Stimulated activated CD4-positive, alpha-beta T cell treated with anti-CD3 and anti-CD28 coated beads, TNF-alpha, amount 100 ng/mL, for 48 hours (primary cell): ENCODE results near the gene EME2.

Source experiments
- DNase-seq, 3 donors: peaks; one replicate each; pipeline ENCODE4 v3.0.0-alpha.2; 2020; ENCODE audit warnings: low read depth in 3 of 3

The EME2 gene

DNA sequence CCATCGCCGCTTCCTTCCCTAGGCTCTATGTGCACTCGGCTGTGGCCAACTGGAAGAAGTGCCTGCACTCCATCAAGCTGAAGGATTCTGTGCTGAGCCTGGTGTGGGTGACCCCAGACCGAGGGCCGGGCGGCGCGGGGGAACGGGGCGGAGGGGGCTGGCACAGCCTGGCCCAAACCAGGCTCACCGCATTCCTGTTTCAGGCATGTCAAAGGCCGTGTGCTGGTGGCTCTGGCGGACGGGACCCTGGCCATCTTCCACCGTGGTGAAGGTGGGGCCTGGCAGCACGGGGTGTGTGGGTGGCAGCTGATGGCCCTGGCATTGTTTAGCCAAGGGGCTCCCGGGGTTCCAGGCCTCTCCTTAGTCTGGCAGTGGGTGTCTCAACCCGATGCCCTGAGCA is 5.9 kb upstream of the EME2 start:
- DNase-seq, result no peak

DNA sequence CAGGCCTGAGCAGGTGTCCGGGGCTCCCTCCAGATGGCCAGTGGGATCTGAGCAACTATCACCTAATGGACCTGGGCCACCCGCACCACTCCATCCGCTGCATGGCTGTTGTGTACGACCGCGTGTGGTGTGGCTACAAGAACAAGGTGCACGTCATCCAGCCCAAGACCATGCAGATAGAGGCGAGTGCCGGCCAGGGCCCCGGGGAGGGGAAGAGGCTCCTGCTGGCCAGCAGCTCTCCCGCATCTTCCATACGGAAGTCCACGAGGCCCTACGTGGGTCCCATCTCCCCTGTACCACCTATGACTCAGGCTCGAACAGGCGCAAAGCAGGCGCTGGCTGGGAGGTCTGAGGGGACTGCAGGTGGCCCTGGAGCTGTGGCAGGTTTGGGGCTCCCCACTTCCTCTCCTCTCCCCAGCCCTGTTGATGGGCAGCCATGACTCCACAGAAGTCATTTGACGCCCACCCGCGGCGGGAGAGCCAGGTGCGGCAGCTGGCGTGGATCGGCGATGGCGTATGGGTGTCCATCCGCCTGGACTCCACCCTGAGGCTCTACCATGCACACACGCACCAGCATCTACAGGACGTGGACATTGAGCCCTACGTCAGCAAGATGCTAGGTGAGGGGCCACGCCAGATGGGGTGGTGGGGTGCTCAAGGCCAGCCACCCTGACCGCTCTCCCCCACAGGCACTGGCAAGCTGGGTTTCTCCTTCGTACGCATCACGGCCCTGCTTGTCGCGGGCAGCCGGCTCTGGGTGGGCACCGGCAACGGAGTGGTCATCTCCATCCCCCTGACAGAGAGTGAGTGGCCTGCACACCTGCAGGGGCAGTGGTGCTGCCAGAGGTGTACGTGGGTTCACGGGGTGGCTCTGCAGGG is 5.3 kb upstream of the EME2 start:
- DNase-seq, result no peak

DNA sequence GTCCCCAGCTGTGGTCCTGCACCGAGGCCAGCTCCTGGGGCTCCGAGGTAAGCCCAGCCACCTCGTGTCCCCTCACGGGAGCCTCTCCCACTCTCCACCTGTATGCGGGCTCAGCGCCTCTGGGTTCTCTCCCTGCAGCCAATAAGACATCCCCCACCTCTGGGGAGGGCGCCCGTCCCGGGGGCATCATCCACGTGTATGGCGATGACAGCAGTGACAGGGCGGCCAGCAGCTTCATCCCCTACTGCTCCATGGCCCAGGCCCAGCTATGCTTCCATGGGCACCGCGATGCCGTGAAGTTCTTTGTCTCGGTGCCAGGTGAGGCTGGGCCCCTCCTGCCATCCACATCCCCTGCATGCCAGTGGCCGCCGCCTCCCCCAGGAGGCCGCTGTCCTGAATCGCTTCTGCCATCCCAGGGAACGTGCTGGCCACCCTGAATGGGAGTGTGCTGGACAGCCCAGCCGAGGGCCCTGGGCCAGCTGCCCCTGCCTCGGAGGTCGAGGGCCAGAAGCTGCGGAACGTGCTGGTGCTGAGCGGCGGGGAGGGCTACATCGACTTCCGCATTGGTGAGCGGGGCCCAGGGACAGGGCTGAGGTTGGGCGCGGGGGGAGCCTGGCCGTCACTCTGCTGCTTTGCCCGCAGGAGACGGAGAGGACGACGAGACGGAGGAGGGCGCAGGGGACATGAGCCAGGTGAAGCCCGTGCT is 4.4 kb upstream of the EME2 start:
- DNase-seq, result no peak

DNA sequence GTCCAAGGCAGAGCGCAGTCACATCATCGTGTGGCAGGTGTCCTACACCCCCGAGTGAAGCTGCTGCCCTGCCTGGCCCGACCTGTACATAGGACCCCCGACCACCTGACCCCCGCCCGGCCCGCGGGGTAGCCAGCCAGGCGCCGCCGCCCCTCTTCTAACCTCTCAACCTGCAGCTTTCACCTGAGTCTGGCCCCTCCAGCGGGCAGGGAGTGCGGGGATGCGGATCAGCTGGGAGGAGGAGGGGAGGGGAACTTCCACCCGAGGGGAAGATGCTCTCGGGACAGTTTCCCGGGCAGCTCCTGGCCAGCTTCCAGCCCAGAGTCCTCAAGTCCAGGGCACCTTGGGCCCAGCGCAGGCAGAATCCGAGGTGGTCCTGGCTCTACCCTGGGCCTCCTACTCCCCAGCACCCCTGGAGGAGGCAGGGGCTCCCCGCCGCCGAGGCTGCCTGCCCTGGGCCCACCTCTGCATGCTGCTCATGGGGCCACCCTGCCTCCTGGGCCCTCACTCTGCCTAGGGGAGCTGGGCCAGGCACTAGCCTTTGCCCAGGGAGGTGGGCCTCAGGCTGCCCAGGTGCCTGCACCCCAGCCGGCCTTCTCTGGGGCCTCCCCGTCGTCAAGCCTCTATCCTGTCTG is 3.7 kb upstream of the EME2 start:
- DNase-seq, result no peak

DNA sequence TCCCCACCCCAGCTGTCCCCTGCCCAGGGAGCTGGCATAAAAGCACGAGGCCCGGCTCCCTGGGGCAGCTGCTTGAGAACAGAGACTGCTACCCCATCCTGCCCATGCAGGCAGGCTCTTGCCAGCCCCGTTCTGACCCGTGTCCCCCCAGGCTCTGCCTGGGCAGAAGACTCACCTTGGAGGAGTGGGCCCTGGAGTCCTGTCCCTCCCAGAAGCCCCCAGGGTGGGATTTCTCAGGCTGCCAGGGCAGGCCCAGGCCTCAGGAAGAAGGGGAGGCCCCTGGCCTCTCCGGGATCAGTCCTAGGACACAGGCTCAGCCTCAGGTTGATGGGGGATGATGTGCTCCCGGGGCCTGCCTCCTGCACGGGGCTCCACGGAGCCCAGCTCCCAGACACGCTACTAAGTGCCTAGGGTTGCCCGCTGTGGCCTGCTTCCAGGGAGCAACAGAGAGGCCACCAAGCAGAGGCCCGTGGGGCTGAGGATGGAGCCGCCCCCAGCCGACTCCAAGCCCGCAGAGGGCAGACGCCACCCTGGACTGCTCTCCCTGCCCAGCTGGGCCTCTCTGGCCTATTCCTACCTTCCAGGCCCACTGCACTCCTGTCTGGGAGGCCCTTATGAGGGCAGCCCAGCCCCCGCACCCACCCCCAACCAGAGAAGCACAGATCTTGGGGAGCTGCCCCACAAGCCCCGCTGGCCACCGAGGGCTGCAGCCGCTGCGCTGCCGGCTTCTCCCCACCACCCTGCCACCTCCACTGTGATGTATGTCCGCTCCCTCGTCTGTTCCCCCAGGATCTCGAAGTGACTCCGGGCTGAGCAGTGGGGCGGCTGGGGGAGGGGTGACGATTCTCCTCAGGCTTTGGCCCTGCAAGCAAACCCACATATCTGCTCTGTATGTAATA is 3.0 kb upstream of the EME2 start:
- DNase-seq, result no peak

DNA sequence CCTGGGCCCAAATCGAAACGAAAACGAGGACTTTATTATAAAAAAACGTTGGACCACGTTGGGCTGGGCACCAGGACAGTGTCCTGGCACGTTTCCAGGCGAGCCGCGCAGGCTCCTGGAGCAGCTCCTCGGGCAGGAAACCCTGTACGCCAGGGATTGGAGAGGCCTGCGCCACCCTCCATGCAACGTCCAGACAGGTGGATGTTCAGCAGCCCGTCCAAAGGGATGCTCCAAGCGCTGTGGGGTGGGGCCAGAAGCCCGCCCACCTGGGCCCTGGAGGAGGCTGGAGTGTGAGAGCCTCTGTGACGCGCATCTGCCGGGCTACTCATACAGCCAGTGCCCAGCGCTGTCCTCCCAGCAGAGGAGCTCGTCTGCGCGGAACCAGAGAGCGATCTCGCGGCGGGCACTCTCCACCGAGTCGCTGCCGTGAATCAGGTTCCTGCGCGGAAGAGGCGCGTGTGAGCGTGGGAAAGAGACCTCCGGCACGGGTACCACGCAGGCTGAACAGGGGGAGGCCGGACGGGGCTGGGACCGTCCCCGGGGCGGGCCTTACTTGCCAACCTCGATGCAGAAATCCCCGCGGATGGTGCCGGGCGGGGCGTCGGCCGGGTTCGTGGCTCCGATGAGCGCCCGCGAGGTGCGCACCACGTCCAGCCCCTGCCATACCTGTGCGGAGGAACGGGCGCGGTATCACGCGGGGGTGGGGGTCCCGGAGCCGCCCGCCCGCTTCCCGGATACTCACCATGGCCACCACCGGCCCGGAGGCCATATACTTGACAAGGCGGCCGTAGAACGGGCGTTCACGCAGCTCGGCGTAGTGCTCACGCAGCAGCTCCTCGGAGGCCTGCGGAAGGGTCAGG is 2.1 kb upstream of the EME2 start:
- DNase-seq, result peak in 2 of 3 donors; percentile 26 to 44

DNA sequence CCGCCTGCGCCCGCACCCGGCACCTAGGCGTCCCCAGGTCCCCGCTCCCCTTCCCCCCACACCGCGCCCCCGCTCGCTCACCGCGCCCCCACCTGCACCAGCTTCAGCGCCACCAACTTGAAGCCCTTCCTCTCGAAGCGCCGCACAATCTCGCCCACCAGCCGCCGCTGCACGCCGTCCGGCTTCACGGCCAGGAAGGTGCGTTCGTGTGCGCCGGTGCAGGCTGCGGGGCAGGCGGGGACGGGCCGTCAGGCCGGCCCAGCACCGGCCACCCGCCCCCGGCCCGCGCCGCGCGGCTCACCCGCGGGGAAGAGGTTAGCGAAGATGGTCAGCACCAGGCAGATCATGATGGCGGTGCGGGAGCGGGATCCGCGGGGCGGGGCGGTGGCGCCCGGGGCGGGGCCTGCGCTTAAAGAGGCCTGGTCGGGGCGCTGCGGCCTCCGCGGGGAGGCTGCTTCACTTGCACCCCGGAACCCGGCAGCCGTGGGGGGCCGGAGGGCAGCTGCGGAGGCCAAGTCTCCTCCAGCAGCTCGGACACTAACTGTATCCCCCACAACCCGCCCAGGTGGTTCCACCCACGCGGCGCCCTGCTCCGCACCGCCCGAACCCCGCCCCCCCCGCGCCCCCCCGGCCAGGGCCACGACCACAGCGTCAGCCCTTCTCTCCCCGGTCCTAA is 1.3 kb upstream of the EME2 start, which contains the start of gene NME3:
TSS of gene NME3 (minus strand) at position 356 of the 676 bp plus-strand sequence. CDS start at position 347, 9 bp downstream.
- DNase-seq, result peak; percentile 57 to 81 (median 64)

DNA sequence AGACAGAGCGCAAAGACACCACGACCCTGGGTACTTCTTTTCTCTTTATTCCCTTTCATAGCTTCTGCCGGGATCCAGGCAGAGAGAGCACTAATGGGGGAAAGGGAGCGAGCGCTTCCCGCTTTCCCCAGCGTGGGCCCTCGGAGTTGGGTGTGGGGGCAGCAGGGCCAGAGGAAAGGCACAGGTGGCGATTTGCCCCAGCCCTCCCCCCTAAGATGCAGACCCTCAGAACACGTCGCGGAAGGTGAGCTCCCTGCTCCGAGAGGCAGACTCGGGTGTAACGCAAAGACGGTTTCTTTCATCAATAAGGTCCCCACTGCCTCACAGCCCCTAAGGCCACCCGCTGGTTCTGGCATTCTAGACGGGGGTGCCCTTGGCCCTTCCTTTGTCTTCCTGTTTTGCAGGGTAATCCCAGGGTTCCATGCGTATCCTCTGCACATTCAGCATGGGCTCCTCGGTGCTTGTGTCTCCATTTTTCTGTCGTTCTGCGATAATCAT is 697 bp upstream of the EME2 start:
- no peak for DNase-seq

DNA sequence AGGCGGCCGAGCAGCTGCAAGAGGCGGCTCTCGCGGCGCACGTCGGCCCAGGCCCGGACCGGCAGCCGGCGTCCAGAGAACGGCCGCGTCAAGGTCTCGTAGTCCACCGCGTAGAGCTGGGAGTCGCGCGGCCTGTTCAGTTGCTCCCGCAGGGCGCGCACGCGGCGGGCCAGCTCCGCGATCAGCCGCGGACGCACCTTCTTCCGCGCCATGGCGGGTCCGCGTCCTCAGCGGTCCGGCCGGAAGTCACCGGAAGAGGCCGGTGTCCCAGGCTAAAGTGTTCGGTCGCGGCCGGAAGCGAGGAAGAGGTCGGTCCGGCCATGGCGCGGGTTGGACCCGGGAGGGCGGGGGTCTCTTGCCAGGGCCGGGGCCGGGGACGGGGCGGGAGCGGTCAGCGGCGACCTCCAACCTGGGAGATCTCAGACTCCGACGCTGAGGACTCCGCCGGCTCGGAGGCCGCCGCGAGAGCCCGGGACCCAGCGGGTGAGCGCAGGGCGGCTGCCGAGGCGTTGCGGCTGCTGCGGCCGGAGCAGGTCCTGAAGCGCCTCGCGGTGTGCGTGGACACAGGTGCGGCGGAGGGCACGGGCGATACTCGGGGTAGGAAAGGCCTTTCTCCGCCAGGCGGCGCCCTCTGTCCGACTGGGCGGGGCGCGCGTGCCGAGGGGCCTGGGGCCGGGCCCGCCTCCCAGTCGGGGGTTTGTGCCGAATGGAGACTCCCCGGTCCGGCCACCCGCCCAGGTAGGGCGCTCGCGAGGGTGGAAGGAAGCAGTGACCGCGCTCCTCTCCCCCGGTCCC is 495 bp downstream of the EME2 start, which contains the start of gene MRPS34:
TSS of gene MRPS34 (minus strand) at position 227 of the 795 bp plus-strand sequence. CDS start at position 212, 15 bp downstream.
- DNase-seq, result peak; percentile 72 to 75 (median 73)

DNA sequence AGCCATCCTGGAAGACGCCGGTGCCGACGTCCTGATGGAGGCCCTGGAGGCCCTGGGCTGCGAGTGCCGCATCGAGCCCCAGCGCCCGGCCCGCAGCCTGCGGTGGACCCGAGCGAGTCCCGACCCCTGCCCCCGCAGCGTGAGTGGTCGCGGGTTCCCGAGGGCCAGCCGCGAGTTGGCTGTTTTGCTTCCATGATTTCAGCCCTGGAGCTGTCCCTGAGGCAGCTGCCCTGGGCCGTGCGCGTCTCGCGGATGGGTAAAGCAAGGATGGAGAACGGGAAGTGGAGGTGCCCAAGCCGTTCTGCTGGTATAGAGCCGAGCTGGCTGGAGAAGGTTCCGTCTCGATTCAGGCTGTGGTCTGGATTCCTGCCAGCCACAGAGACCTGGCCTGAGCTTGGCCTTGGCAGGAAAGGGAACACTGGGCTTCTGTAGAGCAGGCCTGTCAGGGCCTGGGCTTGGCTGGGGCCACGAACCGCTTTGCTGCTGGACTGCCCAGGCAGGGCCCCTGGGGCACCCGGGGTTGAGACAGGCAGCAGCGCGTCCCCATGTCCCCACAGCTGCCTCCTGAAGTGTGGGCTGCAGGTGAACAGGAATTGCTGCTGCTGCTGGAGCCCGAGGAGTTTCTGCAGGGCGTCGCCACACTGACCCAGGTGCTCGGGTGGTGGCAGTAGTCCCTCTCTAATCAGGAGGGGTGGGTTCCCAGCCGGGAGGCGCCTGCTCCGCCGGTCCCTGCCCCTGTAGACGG is 1.3 kb downstream of the EME2 start:
- no peak for DNase-seq

DNA sequence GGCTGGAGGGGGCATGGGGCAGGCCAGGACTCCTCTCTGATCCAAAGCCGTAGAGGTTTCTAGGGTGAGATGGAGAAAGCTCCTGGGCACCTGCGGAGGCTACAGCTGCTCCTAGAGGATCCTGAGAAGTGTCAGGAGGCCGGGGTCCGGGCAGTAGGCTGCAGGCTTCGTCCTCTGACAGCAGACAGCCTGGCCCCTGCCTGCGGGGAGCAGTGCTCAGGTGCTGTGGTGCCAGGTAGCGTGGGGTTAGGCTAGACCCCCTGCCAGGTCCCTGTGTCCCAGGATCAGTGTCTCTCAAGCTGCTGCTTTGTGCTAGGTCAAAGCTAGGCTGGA is 1.8 kb downstream of the EME2 start:
- no peak for DNase-seq

DNA sequence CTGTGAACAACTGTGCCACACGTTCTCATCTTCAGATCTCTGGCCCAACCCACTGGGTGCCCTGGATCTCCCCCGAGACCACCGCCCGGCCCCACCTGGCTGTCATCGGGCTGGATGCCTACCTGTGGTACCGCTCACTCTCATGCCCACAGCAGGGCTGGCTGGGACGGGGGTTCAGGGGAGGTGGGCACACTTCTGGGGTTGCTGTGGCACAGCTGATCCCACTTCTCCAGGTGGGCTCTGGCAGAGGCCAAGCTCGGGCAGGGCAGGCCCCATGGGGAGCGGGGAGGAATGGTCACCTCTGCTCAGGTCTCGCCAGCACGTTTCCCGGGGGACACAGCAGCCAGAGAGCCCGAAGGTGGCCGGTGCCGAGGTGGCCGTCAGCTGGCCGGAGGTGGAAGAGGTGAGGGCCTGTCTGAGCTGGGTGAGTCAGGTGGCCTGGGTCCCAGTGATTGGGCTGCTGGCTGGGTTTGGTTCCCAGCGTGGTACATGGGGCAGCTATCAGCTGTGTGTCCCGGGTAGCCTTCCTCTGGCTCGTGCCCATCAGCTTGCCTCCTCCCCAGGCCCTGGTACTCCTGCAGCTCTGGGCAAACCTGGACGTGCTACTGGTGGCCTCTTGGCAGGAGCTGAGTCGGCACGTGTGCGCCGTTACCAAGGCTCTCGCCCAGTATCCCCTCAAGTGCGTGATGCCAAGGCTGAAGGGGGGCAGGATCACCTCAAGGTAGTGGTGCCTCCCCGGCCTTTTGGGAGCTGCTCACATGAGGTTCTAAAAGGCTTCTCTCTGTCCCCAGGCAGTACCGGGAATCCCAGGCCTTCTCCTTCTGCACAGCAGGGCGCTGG is 2.6 kb downstream of the EME2 start:
- DNase-seq, result no peak

DNA sequence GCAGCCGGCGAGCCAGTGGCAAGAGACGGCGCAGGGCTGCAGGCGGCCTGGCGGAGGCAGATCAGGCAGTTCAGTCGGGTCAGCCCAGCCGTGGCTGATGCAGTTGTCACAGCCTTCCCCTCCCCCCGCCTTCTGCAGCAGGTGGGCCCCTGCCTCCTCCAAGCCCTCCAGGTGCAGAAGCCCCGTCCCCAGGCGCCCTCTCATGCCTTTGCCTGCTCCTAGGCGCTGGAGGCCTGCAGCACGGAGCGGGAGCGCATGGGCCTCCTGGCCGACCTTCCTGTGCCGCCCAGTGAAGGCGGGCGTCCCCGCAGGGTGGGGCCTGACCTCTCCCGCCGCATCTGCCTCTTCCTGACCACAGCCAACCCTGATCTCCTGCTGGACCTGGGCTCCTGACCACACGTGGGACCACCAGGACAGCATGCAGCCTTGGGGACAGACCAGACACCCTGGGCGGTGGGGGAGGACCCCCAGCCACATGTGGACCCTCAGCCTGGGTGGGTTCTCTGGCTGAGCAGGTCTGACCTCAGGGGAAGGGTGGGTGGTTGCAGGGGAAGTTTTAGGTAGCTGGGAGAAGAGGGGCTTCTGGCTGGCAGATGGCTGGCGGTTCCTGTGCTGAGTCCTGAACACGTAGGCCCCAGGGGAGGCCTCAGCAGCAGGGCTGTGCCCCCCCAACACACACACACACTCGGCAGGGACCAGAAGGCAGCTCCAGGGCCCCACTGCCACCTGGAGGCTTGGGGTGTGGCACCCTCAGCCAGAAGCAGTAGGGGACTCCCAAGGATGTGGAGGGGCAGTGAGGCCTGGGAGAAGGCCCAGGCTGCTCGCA is 3.4 kb downstream of the EME2 start:
- DNase-seq, result no peak

DNA sequence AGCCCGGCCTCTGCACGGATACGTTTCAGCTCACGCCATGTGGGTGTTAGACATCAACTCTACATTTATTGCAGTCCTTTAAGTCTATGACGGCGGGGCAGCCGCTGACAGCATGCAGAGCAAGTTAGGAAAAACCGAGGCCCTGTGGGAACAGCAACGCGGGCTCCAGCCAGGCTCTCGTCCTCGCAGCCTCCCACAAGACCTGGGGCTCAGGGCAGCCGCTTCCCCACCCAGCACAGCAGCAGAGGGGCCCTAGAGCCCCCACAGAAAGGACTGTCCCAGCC is 4.0 kb downstream of the EME2 start:
- DNase-seq, result no peak

DNA sequence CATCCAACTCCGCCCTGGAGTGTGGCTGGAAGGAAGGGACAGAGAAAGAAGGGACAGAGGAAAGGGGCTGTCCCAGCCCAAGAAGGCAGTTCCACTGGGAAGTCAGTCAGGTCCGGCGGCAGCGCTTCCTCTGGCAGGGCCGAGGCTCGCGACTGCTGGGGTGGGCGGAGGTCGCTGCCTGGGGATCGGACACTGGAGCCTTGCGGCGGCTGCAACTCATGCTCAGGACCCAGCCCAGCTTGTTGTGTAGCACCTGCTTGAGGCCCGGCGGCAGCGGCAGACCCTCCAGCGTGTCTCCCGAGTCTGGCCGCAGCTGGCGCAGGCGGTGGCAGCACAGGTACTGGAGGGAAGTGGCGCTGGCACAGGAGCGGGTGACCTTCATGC is 4.4 kb downstream of the EME2 start:
- DNase-seq, result no peak

DNA sequence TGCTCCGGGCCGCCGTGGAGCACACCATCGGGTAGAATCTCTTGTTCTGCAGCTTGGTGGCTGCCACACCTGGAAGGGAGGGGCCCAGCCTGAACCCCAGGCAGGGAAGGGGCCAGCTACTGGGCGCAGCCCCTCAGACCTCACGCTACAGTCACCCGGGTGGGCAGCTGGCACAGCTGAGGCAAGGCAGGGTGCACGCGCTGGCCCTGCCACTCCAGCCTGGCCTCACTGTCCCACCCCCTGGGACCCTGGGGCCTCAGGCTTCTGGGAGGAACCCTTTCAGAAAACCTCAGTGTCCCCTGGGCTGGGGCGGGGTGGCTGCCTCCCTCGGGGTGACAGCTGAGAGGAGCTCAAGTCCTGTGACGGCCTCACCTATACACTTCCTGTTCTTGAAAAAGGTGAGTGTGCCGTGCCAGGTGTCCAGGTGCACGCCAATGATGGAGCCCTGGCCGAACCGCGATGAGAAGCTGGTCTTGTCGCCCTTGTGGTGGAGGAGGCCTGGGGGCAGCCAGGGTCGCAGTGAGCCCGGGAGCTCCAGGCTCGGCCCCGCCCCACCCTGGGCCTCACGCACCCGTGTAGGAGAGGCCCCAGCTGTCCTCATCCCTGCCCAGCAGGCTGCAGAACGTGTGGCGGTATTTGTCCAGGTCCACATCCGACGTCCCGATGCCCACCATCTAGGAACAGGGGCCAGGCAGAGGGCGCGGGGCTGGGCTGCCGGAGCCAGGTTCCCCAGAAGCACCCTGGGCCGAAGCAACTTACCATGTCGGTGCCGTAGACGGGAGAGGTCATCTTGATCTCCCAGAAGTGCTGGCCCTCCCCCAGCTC is 5.0 kb downstream of the EME2 start:
- no peak for DNase-seq
